RPMI7951 (cell line): ENCODE data around the gene PRMT1. TPM values are rescaled to one million over a fixed set of nuclear protein-coding genes. Genes with fewer than 3 reads are reported as not detected.
A peak's percentile ranks its signal among the peaks of the same experiment; 100 is the strongest.
"Not testable (repeated sequence)": the region's sequence is repeated elsewhere in the genome, so short reads cannot be mapped to it uniquely, and the experiment has no call there.

Experiments
- DNase-seq: peaks from one replicate; pipeline ENCODE4 v3.0.0-alpha.2; 2012; ENCODE audit warnings: low read depth
- total RNA-seq: library from RNA; depleted of rRNA; stranded (reverse); fragments of >200 nt; shearing (Covaris generic); gene quantifications from 2 replicates; pipeline ENCODE4 v1.2.3, GENCODE V29; 2014; rRNA removed

Gene PRMT1
- total RNA-seq = 334 and 387 TPM in 2 replicates

DNA sequence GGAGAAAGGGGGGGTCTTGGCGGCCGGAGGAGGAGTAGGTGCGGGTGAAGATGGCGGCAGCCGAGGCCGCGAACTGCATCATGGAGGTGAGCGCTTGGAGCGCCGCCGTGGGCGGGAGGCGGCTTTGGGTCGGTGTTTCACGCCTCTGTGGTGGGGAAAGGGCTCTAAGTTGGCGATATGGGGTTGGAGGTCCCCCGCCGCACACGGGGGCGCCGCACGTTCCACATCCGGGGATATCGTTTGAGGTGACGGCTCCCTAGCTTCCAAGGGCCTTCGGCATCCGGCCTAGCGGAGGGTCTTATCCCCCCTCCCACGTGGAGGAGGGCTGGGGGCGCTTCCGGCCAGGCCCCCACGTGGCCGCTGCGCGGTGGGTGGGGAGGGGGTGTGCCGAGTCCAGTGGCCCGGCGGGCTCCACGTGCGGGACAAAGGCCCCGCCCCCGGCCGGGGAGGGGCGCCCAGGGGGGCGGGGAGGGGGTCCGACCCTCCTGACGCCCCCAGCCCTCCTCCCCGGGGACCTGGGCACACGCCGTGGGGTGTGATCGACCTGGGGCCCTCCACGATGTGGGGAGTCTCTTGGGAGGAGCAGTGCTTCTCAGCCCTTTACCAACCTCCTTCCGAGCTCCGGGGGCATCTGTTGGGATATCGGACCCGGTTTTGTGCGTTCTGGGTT is at the start of gene PRMT1:
TSS of gene PRMT1 (plus strand) at position 41 of the 670 bp plus-strand sequence. CDS start at position 51, 10 bp downstream.
- peak; percentile 23 for DNase-seq

DNA sequence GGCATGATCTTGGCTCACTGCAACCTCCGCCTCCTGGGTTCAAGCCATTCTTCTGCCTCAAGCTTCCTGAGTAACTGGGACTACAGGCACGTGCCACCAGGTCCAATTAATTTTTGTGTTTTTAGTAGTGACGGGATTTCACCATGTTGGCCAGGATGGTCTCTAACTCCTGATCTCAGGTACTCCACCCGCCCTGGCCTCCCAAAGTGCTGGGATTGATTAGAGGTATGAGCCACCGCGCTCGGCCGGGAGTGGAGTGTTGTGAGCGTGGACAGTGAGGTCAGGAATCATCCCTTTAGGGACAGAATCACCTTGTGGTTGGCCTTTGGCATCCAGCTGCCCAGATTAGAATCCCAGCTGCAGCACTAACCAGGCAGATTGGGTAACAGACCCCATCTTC is 47.4 kb upstream of the PRMT1 start:
- DNase-seq = no peak

GRCh38 chr19:49631014-49631588 is 46.0 kb upstream of the PRMT1 start:
- no peak for DNase-seq

GRCh38 chr19:49631610-49632192 is 45.4 kb upstream of the PRMT1 start:
- DNase-seq = no peak

- no peak for DNase-seq
These were observed 44.5 kb upstream of the PRMT1 start for GRCh38 chr19:49632576-49632975.

DNA sequence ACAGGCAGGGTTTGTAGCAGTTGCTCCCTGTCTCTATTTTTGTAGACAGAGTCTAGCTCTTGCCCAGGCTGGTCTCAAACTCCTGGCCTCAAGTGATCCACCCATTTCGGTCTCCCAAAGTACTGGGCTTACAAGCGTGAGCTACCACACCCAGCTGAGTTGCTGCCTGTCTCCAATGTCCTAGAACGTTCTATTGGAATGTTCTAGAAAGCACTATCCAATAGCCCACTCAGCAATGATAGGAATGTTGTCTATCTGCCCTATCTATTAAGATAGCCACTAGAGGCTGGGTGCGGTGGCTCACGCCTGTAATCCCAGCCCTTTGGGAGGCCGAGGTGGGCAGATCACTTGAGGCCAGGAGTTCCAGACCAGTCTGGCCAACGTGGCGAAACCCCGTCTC is 43.8 kb upstream of the PRMT1 start:
- not testable (repeated sequence) for DNase-seq

GRCh38 chr19:49635530-49636232 is 41.4 kb upstream of the PRMT1 start:
- DNase-seq = no peak

DNA sequence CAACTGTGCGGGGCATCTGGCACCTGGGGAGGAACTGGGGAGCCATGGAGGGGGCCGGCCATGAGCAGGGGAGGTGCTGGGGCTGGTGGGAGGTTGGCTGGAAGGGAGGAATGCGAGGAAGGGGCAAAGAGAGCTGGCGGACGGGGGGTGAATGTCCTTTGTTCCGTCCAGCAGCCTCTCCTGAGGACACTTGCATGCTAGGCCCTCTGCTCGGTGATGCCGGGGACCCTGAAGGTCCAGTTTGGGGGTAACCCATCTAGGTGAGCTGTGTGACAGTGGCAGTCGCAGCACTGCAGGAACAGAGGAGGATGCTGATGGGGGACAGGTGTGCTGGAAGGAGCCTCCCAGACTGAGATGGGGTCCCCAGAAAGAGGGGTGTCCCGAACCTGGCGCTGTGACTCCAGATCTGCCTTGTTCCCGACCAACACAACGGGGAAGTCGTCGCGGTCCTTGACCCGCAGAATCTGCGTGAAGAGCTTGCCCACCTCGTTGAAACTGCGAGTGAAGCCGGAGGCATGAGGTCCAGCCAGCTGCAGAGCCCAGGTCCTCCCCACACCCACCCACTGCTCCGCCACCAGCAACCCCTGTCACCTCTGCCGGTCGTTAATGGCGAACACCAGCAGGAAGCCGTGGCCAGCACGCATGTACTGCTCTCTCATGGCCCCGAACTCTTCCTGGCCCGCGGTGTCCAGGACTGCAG is 40.7 kb upstream of the PRMT1 start:
- DNase-seq = no peak

- peak; percentile 87 for DNase-seq
These were observed 39.0 kb upstream of the PRMT1 start for GRCh38 chr19:49637821-49638738.

DNA sequence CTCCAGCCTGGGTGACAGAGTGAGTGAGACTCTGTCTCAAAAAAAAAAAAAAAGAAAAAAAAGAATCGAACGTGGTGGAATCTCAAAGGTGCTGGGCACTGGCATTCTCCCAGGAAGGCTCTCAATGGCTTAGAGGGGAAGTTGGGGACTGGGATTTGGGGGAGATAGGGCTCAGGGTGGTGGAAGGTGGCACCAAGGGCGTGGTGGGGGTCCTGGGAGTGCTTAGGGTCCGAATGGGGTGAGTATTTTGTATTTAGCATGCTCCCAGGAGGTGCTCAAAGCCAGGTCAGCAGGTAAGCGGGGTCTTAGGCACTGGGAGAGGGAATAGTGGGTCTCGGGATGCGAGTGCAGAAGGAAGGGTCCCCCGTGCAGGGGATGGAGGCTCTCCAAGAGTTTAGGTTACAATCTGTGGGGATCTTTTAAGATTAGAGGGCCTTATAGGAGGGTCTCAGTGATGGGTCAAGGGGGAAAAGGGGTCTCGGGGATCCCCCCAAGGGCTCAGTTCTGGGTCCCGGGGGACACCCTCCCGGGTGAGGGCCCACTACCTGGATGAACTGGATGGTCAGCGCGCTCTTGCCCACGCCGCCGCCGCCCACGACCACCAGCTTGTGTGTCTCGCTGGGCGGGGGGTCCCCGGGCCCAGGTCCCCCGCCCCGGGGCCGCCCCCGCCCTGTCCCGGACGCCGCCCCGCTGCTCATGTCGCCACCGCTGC is 37.5 kb upstream of the PRMT1 start:
- no peak for DNase-seq

DNA sequence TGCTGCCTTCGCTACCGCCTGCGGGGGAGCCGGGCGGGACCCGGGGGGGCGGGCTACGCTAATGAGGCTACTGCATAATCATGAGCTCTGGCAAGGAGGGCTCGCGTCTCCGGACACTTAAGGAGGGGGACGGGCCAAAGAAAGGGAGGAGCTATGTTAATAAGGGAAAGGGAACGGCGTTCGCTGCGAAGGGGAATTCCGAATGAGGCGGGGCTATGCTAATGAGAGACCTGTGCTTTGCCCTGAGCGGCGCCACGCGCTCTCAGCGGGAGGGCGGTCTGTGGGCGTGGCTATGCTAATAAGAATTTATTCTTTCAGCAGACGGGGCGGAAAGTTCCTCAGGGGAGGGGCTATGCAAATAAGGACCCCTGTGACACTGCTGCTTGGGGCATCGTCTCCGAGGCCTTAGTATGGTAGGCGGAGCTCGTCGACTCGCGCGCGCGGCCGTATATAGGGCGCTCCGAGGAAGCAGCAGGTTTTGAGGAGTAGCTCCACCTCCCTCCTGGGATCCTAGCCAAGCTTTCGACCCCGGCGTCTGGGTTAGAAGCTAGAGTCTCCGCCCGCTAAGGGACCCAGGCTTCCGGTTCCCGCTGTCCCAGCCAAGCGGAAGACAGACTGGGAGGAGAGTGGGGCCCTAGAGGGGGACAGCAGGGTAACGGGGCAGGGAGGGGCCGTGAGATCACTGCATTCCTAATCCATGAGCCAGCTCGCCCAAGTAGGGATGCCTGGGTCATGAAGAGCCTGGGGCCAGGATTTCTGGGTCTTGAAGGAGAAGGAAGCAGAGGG is 36.8 kb upstream of the PRMT1 start, which contains the start of gene RRAS:
TSS of gene RRAS (minus strand) at position 31 of the 786 bp plus-strand sequence. CDS start 45 bp downstream, outside the sequence.
- peak; percentile 100 for DNase-seq

DNA sequence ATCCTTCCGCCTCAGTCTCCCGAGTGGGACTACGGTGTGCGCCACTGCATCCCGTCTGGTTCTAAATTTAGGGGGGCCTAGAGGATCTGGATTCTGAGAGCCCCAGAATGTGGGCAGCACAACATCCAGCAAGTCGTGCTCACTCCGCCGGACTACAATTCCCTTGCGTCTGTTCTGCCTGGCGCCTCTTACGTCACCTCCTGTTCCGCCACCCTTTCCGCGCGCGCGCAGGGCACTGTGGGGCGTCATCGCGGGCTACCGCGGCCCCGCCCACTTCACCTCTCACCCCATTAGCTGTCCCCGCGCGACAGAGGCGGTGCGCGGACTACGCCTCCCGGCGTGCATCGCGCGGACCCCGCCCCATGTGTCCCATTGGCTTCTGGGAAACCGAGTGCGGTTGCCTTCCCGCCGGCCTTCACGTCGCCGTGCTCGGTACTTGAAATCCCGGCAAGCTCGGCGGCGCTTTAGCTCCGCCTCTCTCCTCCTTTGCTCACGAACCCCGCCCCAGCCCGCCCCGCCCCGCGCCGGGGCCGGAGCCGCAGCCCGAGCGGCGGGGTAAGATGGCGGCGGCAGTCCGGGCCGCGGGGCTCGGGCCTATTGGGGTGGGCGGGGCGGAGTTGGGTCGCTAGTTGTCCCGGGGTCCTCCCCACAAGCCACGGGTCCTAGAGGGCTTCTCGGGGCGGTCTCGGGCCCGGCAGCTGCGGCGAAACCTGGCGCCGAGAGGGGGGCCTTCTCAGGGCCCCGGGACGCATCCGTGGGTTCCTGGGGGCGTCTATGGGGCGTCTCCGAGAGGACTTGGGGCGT is 35.2 kb upstream of the PRMT1 start, which contains the start of gene SCAF1:
TSS of gene SCAF1 (plus strand) at position 522 of the 804 bp plus-strand sequence. CDS start 2,818 bp downstream, outside the sequence.
- DNase-seq = peak; percentile 99

DNA sequence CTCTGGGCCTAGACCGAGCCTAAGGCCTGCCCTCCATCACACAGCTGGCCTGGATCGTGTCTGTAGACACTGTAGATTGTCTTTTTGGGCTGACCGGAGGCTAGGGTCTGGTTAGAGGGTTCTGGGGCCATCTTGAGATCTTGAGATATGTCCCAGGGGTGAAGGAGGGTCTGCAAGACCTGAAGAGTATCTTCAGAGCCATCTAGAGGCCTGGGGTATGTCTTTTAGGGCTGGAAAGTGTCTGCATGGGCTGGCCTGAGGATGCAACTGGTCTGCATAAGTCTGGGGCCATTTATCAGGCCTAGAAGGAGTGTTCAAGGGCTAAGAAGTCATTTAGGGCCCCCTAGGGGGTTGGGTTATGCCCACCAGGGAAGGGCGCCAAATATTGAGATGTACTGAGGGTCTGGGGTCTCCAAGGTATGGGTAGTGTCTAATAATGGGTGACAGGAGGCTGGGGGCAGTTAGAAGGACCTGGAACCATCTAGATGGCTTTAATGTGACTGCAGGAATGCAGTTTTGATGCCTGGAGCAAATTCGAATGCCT is 34.5 kb upstream of the PRMT1 start:
- no peak for DNase-seq

DNA sequence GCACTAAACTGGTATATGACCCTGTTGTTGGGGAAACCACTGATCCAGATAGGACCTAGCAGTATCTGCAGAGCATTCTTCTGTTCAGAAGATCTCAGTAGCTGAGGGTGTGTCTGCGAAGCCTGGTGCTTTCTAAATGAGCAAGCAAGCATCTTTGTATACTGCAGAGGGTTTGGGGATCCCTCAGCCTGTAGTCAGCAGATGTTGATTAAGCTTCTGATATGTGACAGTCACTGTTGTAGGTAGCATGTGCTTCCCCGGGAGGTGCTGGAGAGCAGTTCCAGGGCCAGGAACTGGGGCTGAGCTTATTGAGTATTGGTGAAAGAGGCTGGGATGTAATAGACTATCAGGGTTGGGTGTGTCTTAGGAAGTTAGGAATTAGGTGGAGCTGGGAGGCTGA is 33.6 kb upstream of the PRMT1 start:
- DNase-seq = no peak

DNA sequence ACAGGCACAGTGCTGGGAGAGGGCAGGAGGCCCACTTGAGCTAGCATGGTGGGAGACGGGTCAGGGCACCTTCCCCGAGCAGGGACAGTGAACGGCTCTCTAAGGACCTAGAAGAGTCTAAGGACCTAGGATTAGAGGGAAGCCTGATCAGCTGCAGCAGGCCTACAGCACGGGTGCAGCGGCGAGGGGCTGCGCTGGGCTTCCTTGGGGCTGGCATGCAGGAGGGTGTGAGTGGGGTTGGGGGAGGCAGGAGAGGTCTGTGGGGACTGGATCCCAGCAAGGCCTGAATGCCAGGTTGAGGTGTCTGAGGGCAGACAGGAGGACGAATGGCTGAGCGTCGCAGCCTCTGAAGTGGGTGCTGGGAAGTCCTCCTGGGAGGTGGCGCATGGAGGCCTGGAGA is 31.5 kb upstream of the PRMT1 start:
- no peak for DNase-seq

DNA sequence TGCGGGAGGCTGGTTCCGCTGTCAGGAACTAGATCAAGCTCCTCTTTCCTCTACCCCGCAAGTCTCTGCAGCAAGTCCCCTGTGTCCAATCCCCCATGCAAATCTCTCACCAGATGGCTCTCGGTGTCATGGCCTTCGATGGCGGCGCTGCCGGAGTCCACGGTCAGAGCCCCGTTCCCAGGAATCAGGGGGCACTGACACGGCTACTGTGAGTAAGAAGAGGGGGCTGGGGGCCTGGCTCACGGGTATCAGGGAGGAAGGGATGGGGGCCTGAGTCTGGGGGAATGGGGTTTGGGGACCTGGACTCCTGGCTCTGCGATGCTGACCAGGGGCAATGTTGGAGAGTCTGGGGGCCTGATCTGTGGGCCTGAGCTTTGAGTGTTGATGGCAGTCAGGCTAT is 31.1 kb upstream of the PRMT1 start:
- DNase-seq = no peak

DNA sequence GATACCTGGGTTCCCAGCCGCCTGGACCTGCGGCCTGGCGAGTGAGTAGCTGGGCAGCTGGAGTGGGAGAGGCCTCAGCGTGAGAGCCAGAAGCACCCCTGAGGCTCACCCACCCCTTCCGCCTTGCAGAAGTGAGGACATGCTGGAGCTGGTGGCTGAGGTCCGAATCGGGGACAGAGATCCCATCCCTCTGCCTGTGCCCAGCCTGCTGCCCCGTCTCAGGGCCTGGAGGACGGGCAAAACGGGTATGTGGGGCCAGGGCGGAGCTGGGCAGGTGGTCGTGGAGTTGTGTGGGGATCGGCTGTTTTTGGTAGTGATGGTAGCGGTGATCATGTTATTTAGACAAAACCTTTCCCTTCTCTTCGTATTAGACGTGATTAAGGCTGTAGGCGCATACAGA is 30.5 kb upstream of the PRMT1 start:
- DNase-seq = no peak
